ENCODE measurements around the gene B4GALT2.

B4GALT2 gene

GRCh38 chr1:43946236-43947060, 32.6 kb upstream of the B4GALT2 start, which contains the start of gene IPO13:
TSS of gene IPO13 (plus strand) at chr1:43946950. CDS start at chr1:43947601, 651 bp downstream.
- peak; percentile 97 for DNase-seq

- no peak for DNase-seq
Observed at GRCh38 chr1:43947061-43947873, 31.7 kb upstream of the B4GALT2 start.

- no peak for DNase-seq
Observed at GRCh38 chr1:43947874-43948437, 31.1 kb upstream of the B4GALT2 start.

GRCh38 chr1:43949678-43950077, 29.3 kb upstream of the B4GALT2 start:
- DNase-seq, result no peak

- no peak for DNase-seq
Observed at GRCh38 chr1:43951021-43951985, 27.7 kb upstream of the B4GALT2 start.

- DNase-seq, result no peak
Observed at GRCh38 chr1:43952731-43953346, 26.2 kb upstream of the B4GALT2 start.

GRCh38 chr1:43953361-43953760, 25.6 kb upstream of the B4GALT2 start:
- no peak for DNase-seq

GRCh38 chr1:43954036-43954435, 25.0 kb upstream of the B4GALT2 start:
- DNase-seq, result no peak

GRCh38 chr1:43956234-43956633, 22.8 kb upstream of the B4GALT2 start:
- no peak for DNase-seq

GRCh38 chr1:43957407-43958040, 21.5 kb upstream of the B4GALT2 start:
- no peak for DNase-seq

GRCh38 chr1:43958351-43959255, 20.4 kb upstream of the B4GALT2 start:
- no peak for DNase-seq

GRCh38 chr1:43960798-43961197, 18.2 kb upstream of the B4GALT2 start:
- no peak for DNase-seq

GRCh38 chr1:43961692-43962091, 17.3 kb upstream of the B4GALT2 start:
- DNase-seq, result no peak

GRCh38 chr1:43962324-43962723, 16.7 kb upstream of the B4GALT2 start:
- no peak for DNase-seq

- DNase-seq, result no peak
Observed at GRCh38 chr1:43963006-43963405, 16.0 kb upstream of the B4GALT2 start.

GRCh38 chr1:43963890-43964289, 15.1 kb upstream of the B4GALT2 start:
- no peak for DNase-seq

GRCh38 chr1:43965316-43965715, 13.7 kb upstream of the B4GALT2 start:
- DNase-seq, result no peak

- no peak for DNase-seq
Observed at GRCh38 chr1:43968348-43968948, 10.6 kb upstream of the B4GALT2 start.

GRCh38 chr1:43969416-43969745, 9.6 kb upstream of the B4GALT2 start:
- no peak for DNase-seq
